HepG2 (cell line): ENCODE measurements around the gene CD109. TPM values are rescaled to one million over a fixed set of nuclear protein-coding genes. Genes with fewer than 3 reads are reported as not detected.
A peak's percentile ranks its signal among the peaks of the same experiment; 100 is the strongest.

Experiments used
- ATAC-seq: fragments of 200-7000 bp; cut with Tn5 transposase; 3 replicates; pipeline ENCODE4 v1.9.1; 2020; ENCODE audit warnings: mild to moderate bottlenecking, moderate library complexity
- BruUV-seq: library from RNA; stranded (reverse); fragments of 400-500 nt; replicated peaks from 2 replicates; lab custom pipeline; 2021; lab: Mats Ljungman, UMichigan
- CTCF ChIA-PET: fragments of 300-600 bp; formaldehyde crosslinking; extraction: SDS; loops from one replicate; lab custom pipeline; 2021; ENCODE audit warnings: low total read pairs, inconsistent platforms, low intra/inter-chr PET ratio; lab: Yijun Ruan, JAX
- POLR2A ChIA-PET: fragments of 350-600 bp; sonication (Branson Sonifier 250); formaldehyde crosslinking; loops from one replicate; lab custom pipeline; 2020; ENCODE audit warnings: antibody characterized with exemption, inconsistent platforms; lab: Yijun Ruan, JAX
- DNase-seq: peaks from one replicate; pipeline ENCODE4 v3.0.0-alpha.2; 2015; ENCODE audit warnings: low spot score
- FAIRE-seq: peaks from 3 replicates; lab custom pipeline; 2011; peaks lifted over from hg19 to GRCh38; lab: Jason Lieb, UNC
- H2AFZ ChIP-seq: one replicate; pipeline ENCODE4 v1.6.1; 2011; ENCODE audit warnings: low read length, inconsistent platforms
- H3K27ac ChIP-seq: fragments of 300-600 bp; 3 replicates; pipeline ENCODE4 v1.8.0; 2011; ENCODE audit warnings: mixed run types, mild to moderate bottlenecking, mixed read lengths, low read length, inconsistent platforms; ENCODE audit not compliant: insufficient read depth; ENCODE audit errors: extremely low read length
- H3K27me3 ChIP-seq, 2 experiments: fragments of 200-600 bp in 1 of 2; 2 replicates in 1 of 2; 3 replicates in 1 of 2; pipeline versions ENCODE4 v1.6.0 to v1.8.0; 2011; ENCODE audit warnings: low read length in 2 of 2, mild to moderate bottlenecking in 2 of 2, moderate library complexity in 2 of 2, inconsistent platforms in 1 of 2; ENCODE audit not compliant: insufficient read depth in 2 of 2, control insufficient read depth in 1 of 2
- H3K36me3 ChIP-seq, 2 experiments: fragments of 200-600 bp in 1 of 2; replicated peaks in 1 of 2; 2 replicates in 1 of 2; 3 replicates in 1 of 2; pipeline versions ENCODE4 v1.5.1 to v1.8.0; 2011; ENCODE audit warnings: low read length in 2 of 2, inconsistent platforms in 1 of 2; ENCODE audit not compliant: insufficient read depth in 2 of 2, control insufficient read depth in 1 of 2
- H3K4me1 ChIP-seq: 2 replicates; pipeline ENCODE4 v1.5.1; 2012; ENCODE audit warnings: low read length, inconsistent platforms; ENCODE audit not compliant: insufficient read depth
- H3K4me2 ChIP-seq: 2 replicates; pipeline ENCODE4 v1.6.0; 2011; ENCODE audit warnings: low read depth, low read length, inconsistent platforms
- H3K4me3 ChIP-seq, 3 experiments: fragments of 200-600 bp in 1 of 3; sonication (generic), shearing (Covaris generic) in 1 of 3; replicated peaks in 1 of 3; 2 replicates each; pipeline ENCODE4 v1.5.1; 2011 to 2016; ENCODE audit warnings: low read length in 3 of 3, inconsistent platforms in 2 of 3, low read depth in 2 of 3, mild to moderate bottlenecking in 2 of 3, control low read depth in 1 of 3, mixed read lengths in 1 of 3; ENCODE audit not compliant: insufficient read depth in 1 of 3
- H3K79me2 ChIP-seq: one replicate; pipeline ENCODE4 v1.6.1; 2011; ENCODE audit warnings: low read length, inconsistent platforms; ENCODE audit not compliant: insufficient read depth
- H3K9ac ChIP-seq: 2 replicates; pipeline ENCODE4 v1.6.0; 2011; ENCODE audit warnings: mild to moderate bottlenecking, low read depth, low read length, inconsistent platforms; ENCODE audit not compliant: insufficient read depth
- H3K9me3 ChIP-seq: 2 replicates; pipeline ENCODE4 v1.5.1; 2012; ENCODE audit warnings: mild to moderate bottlenecking, low read length
- H4K20me1 ChIP-seq: 2 replicates; pipeline ENCODE4 v1.6.0; 2011; ENCODE audit warnings: inconsistent platforms, mild to moderate bottlenecking, low read length, moderate library complexity; ENCODE audit not compliant: insufficient read depth
- FOSL2 ChIP-seq: sonication (generic); formaldehyde crosslinking; IDR thresholded peaks from 2 replicates; pipeline ENCODE4 v1.4.0; 2020; ENCODE audit warnings: missing genetic modification reagents
- NRL ChIP-seq: sonication (generic); formaldehyde crosslinking; IDR thresholded peaks from 2 replicates; pipeline ENCODE4 v1.5.0; 2020; ENCODE audit warnings: missing genetic modification reagents, mild to moderate bottlenecking, moderate library complexity, borderline replicate concordance
- ZNF256 ChIP-seq: sonication (generic); formaldehyde crosslinking; conservative IDR thresholded peaks from 2 replicates; pipeline ENCODE4 v1.4.0; 2020; ENCODE audit warnings: missing genetic modification reagents
- ZNF572 ChIP-seq: sonication (generic); formaldehyde crosslinking; IDR thresholded peaks from 2 replicates; pipeline ENCODE4 v1.5.1; 2020; ENCODE audit warnings: mild to moderate bottlenecking, missing genetic modification reagents
- ZNF737 ChIP-seq: sonication (generic); formaldehyde crosslinking; IDR thresholded peaks from 2 replicates; pipeline ENCODE4 v1.5.0; 2020; ENCODE audit warnings: missing genetic modification reagents, mild to moderate bottlenecking, borderline replicate concordance
- ZNF816 ChIP-seq: sonication (generic); formaldehyde crosslinking; IDR thresholded peaks from 2 replicates; pipeline ENCODE4 v1.8.0; 2022; ENCODE audit warnings: missing genetic modification reagents, mild to moderate bottlenecking, borderline replicate concordance
- WGBS: methylation state at CpG from one replicate; pipeline ENCODE4 v1.1.6; 2017; ENCODE audit warnings: low lambda C conversion rate; 5-methylcytosine and 5-hydroxymethylcytosine counted together
- in situ Hi-C: cut with HindIII; loops from 2 replicates; pipeline ENCODE4 v1.10.0; 2017; ENCODE audit warnings: low pct_unique_long_range_greater_than_20kb; ENCODE audit not compliant: extremely low pct_ligation_motif_present
- intact Hi-C: fragments of 100-400 bp; cut with micrococcal nuclease; formaldehyde crosslinking; loops from one replicate; pipeline ENCODE4 v1.10.0; 2022; ENCODE audit not compliant: unreplicated experiment
- polyA plus RNA-seq, 8 experiments: library from polyadenylated mRNA; depleted of rRNA in 3 of 8; stranded (reverse) in 7 of 8; unstranded in 1 of 8; fragments of >200 nt; fragmentation: Illumina TruSeq in 4 of 8; extraction: Trizol in 4 of 8; gene quantifications; 2 replicates each; pipeline versions ENCODE4 v1.2.1 to v1.2.3, GENCODE V29; 2011 to 2016; ENCODE audit warnings: low read depth in 4 of 8, missing spikeins in 1 of 8, mixed read lengths in 1 of 8; ENCODE audit not compliant: insufficient read depth in 1 of 8
- total RNA-seq, 5 experiments: library from RNA; depleted of rRNA; stranded (reverse); fragments of >200 nt; fragmentation: Illumina TruSeq; extraction: Trizol; gene quantifications; 2 replicates each; pipeline ENCODE4 v1.2.3, GENCODE V29; 2016; ENCODE audit warnings: low read depth in 1 of 5
- TF ChIP-seq, protein P1 (sequence below): sonication (generic); formaldehyde crosslinking; conservative IDR thresholded peaks from 2 replicates; pipeline ENCODE4 v1.5.0; 2020; ENCODE audit warnings: missing genetic modification reagents
- TF ChIP-seq, protein P2 (sequence below): sonication (generic); formaldehyde crosslinking; IDR thresholded peaks from 2 replicates; pipeline ENCODE4 v1.8.0; 2023; ENCODE audit warnings: mild to moderate bottlenecking, missing genetic modification reagents
- TF ChIP-seq, protein P3 (sequence below): sonication (generic); formaldehyde crosslinking; IDR thresholded peaks from 2 replicates; pipeline ENCODE4 v1.4.0; 2020; ENCODE audit warnings: mild to moderate bottlenecking, missing genetic modification reagents

The CD109 gene
- total and polyA plus RNA-seq, 2 of the 13 experiments (the other 11 are each of a cell fraction or from before 2014, with no cell fraction given) = 0.93 to 2.1 TPM

DNA sequence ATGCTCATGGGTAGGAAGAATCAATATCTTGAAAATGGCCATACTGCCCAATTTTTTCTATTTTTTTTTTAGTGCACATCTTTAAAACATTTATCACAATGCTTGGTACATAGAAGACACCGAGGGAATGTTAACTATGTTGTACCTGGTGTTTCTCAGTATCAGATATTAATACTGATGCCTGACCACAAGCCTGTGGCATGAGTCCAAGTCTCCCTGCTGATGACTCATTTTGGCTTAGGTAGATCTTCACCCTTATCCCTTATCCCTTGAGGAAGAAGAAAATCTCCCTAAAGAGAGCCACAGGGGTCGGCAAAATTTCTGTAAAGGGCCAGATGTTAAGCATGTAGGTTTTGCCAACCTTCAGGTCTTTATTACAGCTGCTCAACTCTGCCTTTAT lies 14.5 kb downstream of the CD109 start:
- Histone ChIP-seq H3K27ac (no peak overlapping the region), H2AFZ (no peak overlapping the region), H3K27me3 (no peaks in the 10 kb centered on the region), H3K36me3 (no peaks in the 10 kb centered on the region), H3K9ac (no peak overlapping the region), H3K4me2 (no peak overlapping the region), H3K4me1 (0 out of 2 replicates have a peak, but pooled peaks cover 12% of the 10 kb centered on the region), H3K4me3 (no peak overlapping the region), H3K9me3 (no peaks in the 10 kb centered on the region), H3K79me2 (no peaks in the 10 kb centered on the region), H4K20me1 (no peaks in the 10 kb centered on the region)
- 9% methylated on average over 2 of the region's 2 CpGs for WGBS
- TF ChIP-seq, protein P1, sequence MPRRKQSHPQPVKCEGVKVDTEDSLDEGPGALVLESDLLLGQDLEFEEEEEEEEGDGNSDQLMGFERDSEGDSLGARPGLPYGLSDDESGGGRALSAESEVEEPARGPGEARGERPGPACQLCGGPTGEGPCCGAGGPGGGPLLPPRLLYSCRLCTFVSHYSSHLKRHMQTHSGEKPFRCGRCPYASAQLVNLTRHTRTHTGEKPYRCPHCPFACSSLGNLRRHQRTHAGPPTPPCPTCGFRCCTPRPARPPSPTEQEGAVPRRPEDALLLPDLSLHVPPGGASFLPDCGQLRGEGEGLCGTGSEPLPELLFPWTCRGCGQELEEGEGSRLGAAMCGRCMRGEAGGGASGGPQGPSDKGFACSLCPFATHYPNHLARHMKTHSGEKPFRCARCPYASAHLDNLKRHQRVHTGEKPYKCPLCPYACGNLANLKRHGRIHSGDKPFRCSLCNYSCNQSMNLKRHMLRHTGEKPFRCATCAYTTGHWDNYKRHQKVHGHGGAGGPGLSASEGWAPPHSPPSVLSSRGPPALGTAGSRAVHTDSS (CRISPR knock-in tag) = no peak
- peak; percentile 41; the same call in 1 of the 2 replicates for TF ChIP-seq FOSL2
- DNase-seq = peak; percentile 7
- no peak for ATAC-seq
- intact Hi-C loops (no loop called here), in situ Hi-C loops (no loop called here)
- ChIA-PET POLR2A (no interaction called here), CTCF (no interaction called here)
- no peak for FAIRE-seq
- no TSS peak for BruUV-seq

DNA sequence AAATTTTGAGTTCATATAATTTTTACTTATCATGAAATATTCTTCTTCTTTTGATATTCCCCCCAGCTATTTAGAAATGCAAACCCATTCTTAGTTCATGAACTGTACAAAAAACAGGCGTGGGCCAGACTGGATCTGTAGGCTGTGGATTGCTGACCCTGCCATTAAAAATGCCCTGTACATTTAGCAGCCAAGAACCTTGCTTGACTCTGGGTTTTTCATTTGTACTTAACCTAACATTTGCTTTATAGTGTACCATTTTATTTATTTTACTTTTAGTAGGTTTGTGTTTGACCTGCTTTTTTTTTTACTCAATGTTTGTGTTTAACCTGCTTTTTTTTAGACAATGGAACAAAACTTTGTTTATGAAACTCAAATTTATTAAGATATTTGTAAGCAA lies 14.9 kb downstream of the CD109 start:
- H3K4me1 ChIP-seq = 0 out of 2 replicates have a peak, but pooled peaks cover 12% of the 10 kb centered on the region
- no TSS peak for BruUV-seq
- DNase-seq (no peak), FAIRE-seq (no peak), ATAC-seq (no peak)
- H4K20me1 ChIP-seq = no peaks in the 10 kb centered on the region
- CTCF ChIA-PET = no interaction called here
- H3K27ac ChIP-seq = no peak overlapping the region
- no peaks in the 10 kb centered on the region for H3K79me2 ChIP-seq
- H2AFZ ChIP-seq = no peak overlapping the region
- no peak overlapping the region for H3K9ac ChIP-seq
- POLR2A ChIA-PET = no interaction called here
- in situ Hi-C loops = no loop called here
- H3K27me3 ChIP-seq = no peaks in the 10 kb centered on the region
- WGBS = 89% methylated on average over 1 of the region's 1 CpG
- no peak overlapping the region for H3K4me3 ChIP-seq
- no peaks in the 10 kb centered on the region for H3K9me3 ChIP-seq
- no peaks in the 10 kb centered on the region for H3K36me3 ChIP-seq
- TF ChIP-seq ZNF572 (CRISPR knock-in tag) = no peak
- TF ChIP-seq, protein P2, sequence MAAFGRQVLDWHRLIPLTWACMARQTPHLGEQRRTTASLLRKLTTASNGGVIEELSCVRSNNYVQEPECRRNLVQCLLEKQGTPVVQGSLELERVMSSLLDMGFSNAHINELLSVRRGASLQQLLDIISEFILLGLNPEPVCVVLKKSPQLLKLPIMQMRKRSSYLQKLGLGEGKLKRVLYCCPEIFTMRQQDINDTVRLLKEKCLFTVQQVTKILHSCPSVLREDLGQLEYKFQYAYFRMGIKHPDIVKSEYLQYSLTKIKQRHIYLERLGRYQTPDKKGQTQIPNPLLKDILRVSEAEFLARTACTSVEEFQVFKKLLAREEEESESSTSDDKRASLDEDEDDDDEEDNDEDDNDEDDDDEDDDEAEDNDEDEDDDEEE (CRISPR knock-in tag) = no peak
- no peak for TF ChIP-seq ZNF256
- no peak for TF ChIP-seq NRL (CRISPR knock-in tag)
- TF ChIP-seq, protein P3, sequence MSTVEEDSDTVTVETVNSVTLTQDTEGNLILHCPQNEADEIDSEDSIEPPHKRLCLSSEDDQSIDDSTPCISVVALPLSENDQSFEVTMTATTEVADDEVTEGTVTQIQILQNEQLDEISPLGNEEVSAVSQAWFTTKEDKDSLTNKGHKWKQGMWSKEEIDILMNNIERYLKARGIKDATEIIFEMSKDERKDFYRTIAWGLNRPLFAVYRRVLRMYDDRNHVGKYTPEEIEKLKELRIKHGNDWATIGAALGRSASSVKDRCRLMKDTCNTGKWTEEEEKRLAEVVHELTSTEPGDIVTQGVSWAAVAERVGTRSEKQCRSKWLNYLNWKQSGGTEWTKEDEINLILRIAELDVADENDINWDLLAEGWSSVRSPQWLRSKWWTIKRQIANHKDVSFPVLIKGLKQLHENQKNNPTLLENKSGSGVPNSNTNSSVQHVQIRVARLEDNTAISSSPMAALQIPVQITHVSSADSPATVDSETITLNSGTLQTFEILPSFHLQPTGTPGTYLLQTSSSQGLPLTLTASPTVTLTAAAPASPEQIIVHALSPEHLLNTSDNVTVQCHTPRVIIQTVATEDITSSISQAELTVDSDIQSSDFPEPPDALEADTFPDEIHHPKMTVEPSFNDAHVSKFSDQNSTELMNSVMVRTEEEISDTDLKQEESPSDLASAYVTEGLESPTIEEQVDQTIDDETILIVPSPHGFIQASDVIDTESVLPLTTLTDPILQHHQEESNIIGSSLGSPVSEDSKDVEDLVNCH (CRISPR knock-in tag) = no peak
- no peak for TF ChIP-seq ZNF737
- TF ChIP-seq ZNF816 (CRISPR knock-in tag) = no peak
- intact Hi-C loops = no loop called here
- no peak overlapping the region for H3K4me2 ChIP-seq
